Tongue (tissue), 2 donors: ENCODE results near the gene SPTA1. TPM values are rescaled to one million over a fixed set of nuclear protein-coding genes. Genes with fewer than 3 reads are reported as not detected.
A peak's percentile ranks its signal among the peaks of the same experiment; 100 is the strongest.
"Not testable (repeated sequence)": the region's sequence is repeated elsewhere in the genome, so short reads cannot be mapped to it uniquely, and the experiment has no call there.

Experiments
- DNase-seq: peaks from one replicate; pipeline ENCODE4 v3.0.0-alpha.2; 2015
- total RNA-seq: library from RNA; depleted of rRNA; stranded (reverse); fragments of >200 nt; gene quantifications from one replicate; pipeline ENCODE4 v1.2.3, GENCODE V29; 2014

Gene SPTA1
- 7.1 TPM for total RNA-seq

- peak; percentile 5 for DNase-seq
Measured at GRCh38 chr1:158686111-158687009, at the start of gene SPTA1. TSS of gene SPTA1 (minus strand) at chr1:158686715. CDS start at chr1:158686517, 198 bp downstream.

GRCh38 chr1:158735848-158736247 lies 49.3 kb upstream of the SPTA1 start:
- no peak for DNase-seq

- DNase-seq = no peak
Measured at GRCh38 chr1:158732524-158732923, 46.0 kb upstream of the SPTA1 start.

- DNase-seq = no peak
Measured at GRCh38 chr1:158731707-158732106, 45.2 kb upstream of the SPTA1 start.

- no peak for DNase-seq
Measured at GRCh38 chr1:158730453-158730852, 43.9 kb upstream of the SPTA1 start.

GRCh38 chr1:158728510-158729225 lies 42.2 kb upstream of the SPTA1 start:
- DNase-seq = no peak

GRCh38 chr1:158724442-158724841 lies 37.9 kb upstream of the SPTA1 start:
- no peak for DNase-seq

- no peak for DNase-seq
Measured at GRCh38 chr1:158720620-158721019, 34.1 kb upstream of the SPTA1 start, which contains the start of gene OR6K3. TSS of gene OR6K3 (minus strand) at chr1:158720720. CDS start at chr1:158718115, 2,605 bp downstream.

- DNase-seq = no peak
Measured at GRCh38 chr1:158719664-158720063, 33.1 kb upstream of the SPTA1 start.

- DNase-seq = no peak
Measured at GRCh38 chr1:158717344-158717743, 30.8 kb upstream of the SPTA1 start.

GRCh38 chr1:158716335-158716734 lies 29.8 kb upstream of the SPTA1 start:
- DNase-seq = no peak

GRCh38 chr1:158714754-158715153 lies 28.2 kb upstream of the SPTA1 start:
- no peak for DNase-seq

- DNase-seq = no peak
Measured at GRCh38 chr1:158711098-158711497, 24.6 kb upstream of the SPTA1 start.

- DNase-seq = no peak
Measured at GRCh38 chr1:158706096-158706495, 19.6 kb upstream of the SPTA1 start.

- DNase-seq = no peak
Measured at GRCh38 chr1:158700552-158700951, 14.0 kb upstream of the SPTA1 start, which contains the start of gene OR6K2. TSS of gene OR6K2 (minus strand) at chr1:158700652. CDS start at chr1:158700652, 0 bp downstream.

GRCh38 chr1:158694596-158694995 lies 8.1 kb upstream of the SPTA1 start:
- no peak for DNase-seq

GRCh38 chr1:158692356-158692755 lies 5.8 kb upstream of the SPTA1 start:
- DNase-seq = no peak

GRCh38 chr1:158691907-158692306 lies 5.4 kb upstream of the SPTA1 start:
- DNase-seq = no peak

GRCh38 chr1:158691149-158691548 lies 4.6 kb upstream of the SPTA1 start:
- not testable (repeated sequence) for DNase-seq

- no peak for DNase-seq
Measured at GRCh38 chr1:158689875-158690274, 3.4 kb upstream of the SPTA1 start.

GRCh38 chr1:158689110-158689509 lies 2.6 kb upstream of the SPTA1 start:
- peak; percentile 24 for DNase-seq

GRCh38 chr1:158688343-158688742 lies 1.8 kb upstream of the SPTA1 start:
- not testable (repeated sequence) for DNase-seq

GRCh38 chr1:158687037-158687436 lies 522 bp upstream of the SPTA1 start:
- DNase-seq = no peak
